Stimulated activated CD4-positive, alpha-beta T cell treated with anti-CD3 and anti-CD28 coated beads, TNF-alpha, amount 100 ng/mL, for 48 hours (primary cell): ENCODE data around the gene CLEC4M.
"Not testable (repeated sequence)": the region's sequence is repeated elsewhere in the genome, so short reads cannot be mapped to it uniquely, and the experiment has no call there.

Source experiments
- DNase-seq, 3 donors: peaks; one replicate each; pipeline ENCODE4 v3.0.0-alpha.2; 2020; ENCODE audit warnings: low read depth in 3 of 3

Gene CLEC4M

DNA sequence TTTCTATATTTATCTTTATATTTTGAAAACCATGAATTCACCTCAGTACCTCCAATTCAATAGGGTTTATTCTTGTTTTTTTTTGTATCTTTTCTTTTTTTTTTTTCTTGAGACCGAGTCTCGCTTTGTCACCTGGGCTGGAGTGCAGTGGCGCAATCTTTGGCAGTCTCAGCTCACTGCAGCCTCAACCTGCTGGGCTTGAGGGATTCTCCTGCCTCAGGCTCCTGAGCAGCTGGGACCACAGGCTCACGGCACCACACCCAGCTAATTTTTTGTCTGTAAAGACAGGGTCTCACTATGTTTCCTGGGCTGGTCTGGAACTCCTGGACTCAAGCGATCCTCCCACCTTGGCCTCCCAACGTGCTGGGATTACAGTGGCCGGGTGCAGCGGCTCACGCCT lies 43.8 kb downstream of the CLEC4M start:
- DNase-seq = no peak

DNA sequence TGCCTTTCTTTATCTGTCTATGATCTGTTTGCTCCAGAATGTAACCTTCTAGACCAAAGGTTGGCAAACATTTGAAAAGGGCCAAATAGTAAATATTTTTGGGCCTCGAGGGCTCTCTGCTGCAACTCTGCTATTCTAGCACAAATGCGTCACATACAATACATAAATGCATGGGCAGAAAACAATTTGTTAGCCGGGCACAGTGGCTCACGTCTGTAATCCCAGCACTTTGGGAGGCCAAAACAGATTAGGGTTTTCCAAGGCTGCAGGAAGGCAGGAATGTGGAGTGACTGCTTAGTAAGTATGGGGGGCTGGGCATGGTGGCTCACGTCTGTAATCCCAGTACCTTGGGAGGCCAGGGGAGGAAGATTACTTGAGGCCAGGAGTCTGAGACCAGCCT lies 45.1 kb downstream of the CLEC4M start:
- DNase-seq = no peak

DNA sequence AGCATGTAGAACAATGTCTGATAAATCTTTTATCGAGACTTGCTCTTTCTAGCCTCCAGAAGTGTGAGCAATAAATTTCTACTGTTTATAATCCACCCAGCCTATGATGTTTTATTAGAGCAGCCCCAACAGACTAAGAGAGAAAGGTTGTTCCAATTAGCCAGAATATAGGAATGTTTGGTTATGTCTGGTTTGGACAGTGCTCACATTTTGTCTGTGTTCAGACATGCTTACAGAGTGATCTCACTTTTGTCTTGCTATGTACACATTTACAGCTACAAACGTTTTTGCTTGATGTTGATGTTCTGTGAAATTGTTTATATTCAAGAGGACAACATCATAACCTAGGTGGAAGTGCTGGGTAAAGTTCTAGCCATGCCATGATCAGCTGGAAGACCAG lies 48.9 kb downstream of the CLEC4M start:
- no peak for DNase-seq

DNA sequence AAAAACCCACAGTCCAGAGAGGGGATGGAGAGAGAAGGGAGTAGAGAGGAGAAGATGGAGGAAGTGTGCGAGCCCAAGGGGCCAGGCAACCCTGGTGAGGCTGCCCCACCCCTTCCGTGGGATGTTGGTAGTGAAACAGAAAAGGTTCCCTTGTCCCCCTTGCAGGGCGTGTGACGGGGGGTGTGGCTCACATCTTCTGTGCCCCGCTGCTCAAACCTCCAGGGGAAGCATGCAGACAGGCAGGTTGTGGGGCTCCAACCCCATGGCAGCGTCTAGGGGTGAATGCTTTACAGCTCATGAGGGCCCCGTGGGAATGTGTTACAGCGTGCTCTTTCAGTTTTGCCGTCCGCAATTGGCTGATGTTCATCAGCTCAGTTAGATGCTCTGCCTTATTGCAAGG lies 52.3 kb downstream of the CLEC4M start:
- DNase-seq = no peak

DNA sequence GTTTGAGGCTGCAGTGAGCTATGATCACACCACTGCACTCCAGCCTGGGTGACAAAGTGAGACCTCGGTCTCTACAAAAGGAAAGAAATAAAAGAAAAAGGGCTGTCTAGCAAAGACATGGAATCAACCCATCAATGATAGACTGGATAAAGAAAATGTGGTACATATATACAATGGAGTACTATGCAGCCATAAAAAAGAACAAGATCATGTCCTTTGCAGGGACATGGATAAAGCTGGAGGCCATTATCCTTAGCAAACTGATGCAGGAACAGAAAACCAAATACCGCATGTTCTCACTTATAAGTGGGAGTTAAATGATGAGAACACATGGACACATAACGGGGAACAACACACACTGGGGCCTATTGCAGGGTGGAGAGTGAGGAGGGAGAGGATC lies 53.0 kb downstream of the CLEC4M start:
- not testable (repeated sequence) for DNase-seq

DNA sequence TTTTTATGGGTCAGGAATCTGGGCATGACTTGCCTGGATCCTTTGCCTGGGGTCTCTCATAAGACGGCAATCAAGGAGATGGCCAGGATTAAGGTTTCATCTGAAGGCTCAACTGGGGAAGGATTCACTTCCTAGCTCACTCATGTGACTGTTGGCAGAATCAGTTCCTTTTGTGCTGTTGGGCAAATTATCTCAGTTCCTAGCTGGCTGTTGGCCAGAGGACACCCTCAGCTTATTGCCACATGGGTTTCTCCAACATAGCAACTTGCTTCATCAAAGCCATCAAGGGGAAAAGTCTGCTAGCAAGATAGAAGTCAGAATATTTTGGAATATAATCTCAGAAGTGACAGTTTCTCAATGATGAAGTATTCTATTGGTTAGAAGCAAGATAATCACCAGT lies 54.8 kb downstream of the CLEC4M start:
- no peak for DNase-seq

DNA sequence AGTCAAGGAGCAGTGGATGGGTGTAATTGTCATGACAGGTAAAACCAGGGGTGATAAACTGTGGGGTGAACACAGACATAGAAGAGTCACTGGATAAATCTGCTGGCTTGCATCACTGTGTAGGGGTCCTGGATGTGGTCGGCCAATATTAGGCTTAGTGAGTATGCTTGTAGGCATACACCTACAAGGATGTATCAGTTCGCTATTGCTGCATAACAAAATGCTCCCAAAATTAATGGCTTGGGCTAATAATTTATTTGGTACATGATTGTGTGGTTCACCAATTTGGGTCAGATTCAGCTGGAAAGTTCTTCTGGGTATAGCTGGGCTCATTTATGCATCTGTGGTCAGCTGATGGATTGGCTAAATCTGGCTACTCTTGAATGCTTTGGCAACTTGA lies 55.8 kb downstream of the CLEC4M start:
- no peak for DNase-seq
